Thyroid gland (tissue), 4 donors: ENCODE measurements around the gene GRIP1. TPM values are rescaled to one million over a fixed set of nuclear protein-coding genes. Genes with fewer than 3 reads are reported as not detected.

ENCODE experiments used
- DNase-seq, 2 donors: peaks; one replicate each; pipeline ENCODE4 v3.0.0-alpha.2; 2019
- H3K27ac ChIP-seq, 3 donors: fragments of 200-600 bp; sonication (generic); 1 replicate in 2 of 3; 2 replicates in 1 of 3; pipeline ENCODE4 v1.5.1; 2016 to 2019; ENCODE audit warnings: mild to moderate bottlenecking in 1 of 3, moderate library complexity in 1 of 3
- H3K27me3 ChIP-seq: fragments of 200-600 bp; sonication (generic); one replicate; pipeline ENCODE4 v1.5.1; 2019
- H3K36me3 ChIP-seq, 2 donors: fragments of 200-600 bp; sonication (generic); one replicate each; pipeline ENCODE4 v1.5.1; 2016 to 2019
- H3K4me1 ChIP-seq, 2 donors: fragments of 200-600 bp; sonication (generic); one replicate each; pipeline ENCODE4 v1.5.1; 2017 to 2019
- H3K4me3 ChIP-seq, 3 donors: fragments of 200-600 bp; sonication (generic); replicated peaks in 1 of 3; 1 replicate in 2 of 3; 2 replicates in 1 of 3; pipeline ENCODE4 v1.5.1; 2016; ENCODE audit warnings: mild to moderate bottlenecking in 1 of 3
- H3K9me3 ChIP-seq: fragments of 200-600 bp; sonication (generic); one replicate; pipeline ENCODE4 v1.5.1; 2017
- CTCF ChIP-seq, 6 experiments: fragments of 200-600 bp in 3 of 6; fragments of 450-650 bp in 3 of 6; sonication (generic) in 3 of 6; IDR thresholded peaks; one replicate each; pipeline ENCODE4 v1.5.1; 2016 to 2019; ENCODE audit warnings: antibody characterized with exemption in 6 of 6, mild to moderate bottlenecking in 2 of 6, inconsistent platforms in 1 of 6, moderate library complexity in 1 of 6
- POLR2A ChIP-seq, 2 donors: fragments of 450-650 bp; IDR thresholded peaks; one replicate each; pipeline ENCODE4 v1.6.1; 2017; ENCODE audit warnings: antibody characterized with exemption in 2 of 2, mild to moderate bottlenecking in 2 of 2, moderate library complexity in 1 of 2
- WGBS, 2 donors: methylation state at CpG; one replicate each; pipeline ENCODE4 v1.1.5; 2017; 5-methylcytosine and 5-hydroxymethylcytosine counted together
- intact Hi-C: fragments of 100-400 bp; cut with DNase I; formaldehyde crosslinking; loops from one replicate; pipeline ENCODE4 v1.15.1; 2023
- total RNA-seq, 4 donors: library from RNA; depleted of rRNA; stranded (reverse); fragments of >200 nt; gene quantifications; one replicate each; pipeline ENCODE4 v1.2.3, GENCODE V29; 2016

GRIP1 gene
- total RNA-seq, 4 donors from 2014 or later = 9.9 to 21.1 (median 15.6) TPM

DNA sequence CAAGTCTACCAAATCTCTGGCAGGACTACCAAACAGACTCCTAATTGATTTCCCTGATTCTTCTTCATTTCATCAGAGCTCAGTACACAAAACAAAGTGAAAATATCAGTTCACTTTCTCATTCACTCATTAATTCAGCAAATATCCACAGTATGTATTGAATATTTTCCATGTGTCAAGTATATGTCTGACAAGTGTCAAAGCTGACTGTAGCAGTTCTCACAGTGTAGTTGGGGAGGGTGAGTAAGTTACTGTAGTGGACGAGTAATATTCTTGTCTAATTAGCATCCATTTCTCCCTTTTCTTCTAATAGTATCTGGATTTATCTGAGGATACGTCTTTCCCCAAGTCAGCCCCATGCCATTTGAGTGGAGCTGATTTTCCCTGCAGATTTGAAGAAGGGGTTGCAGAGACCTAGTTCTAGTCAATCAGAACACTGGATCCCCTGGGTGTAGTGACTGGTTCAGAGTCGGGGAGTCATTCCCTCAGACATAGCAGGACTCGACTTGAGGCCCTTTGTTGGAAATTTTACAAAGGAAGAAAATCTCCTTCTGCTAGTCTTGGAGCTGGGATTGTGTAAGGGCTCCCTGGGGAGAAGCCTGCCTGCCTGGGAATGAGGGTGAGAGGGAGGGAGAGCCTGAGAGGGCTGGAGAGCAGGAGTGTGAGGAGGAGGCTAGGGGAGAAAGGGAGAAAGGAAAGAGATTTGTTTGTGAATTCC is 51.4 kb downstream of the GRIP1 start:
- Histone ChIP-seq H3K27me3 (no peaks in the 10 kb centered on the region), H3K27ac (no peak overlapping the region), H3K9me3 (no peaks in the 10 kb centered on the region), H3K4me3 (no peak overlapping the region), H3K36me3 (no peaks in the 10 kb centered on the region), H3K4me1 (no peaks in the 10 kb centered on the region)
- 60 to 70% methylated on average over 4 of the region's 4 CpGs for WGBS, 2 donors
- DNase-seq = no peak
- TF ChIP-seq POLR2A (IDR thresholded peaks at IDR 0.05) (no peak), CTCF (IDR thresholded peaks at IDR 0.05) (no peak)
- intact Hi-C loops = no loop called here

DNA sequence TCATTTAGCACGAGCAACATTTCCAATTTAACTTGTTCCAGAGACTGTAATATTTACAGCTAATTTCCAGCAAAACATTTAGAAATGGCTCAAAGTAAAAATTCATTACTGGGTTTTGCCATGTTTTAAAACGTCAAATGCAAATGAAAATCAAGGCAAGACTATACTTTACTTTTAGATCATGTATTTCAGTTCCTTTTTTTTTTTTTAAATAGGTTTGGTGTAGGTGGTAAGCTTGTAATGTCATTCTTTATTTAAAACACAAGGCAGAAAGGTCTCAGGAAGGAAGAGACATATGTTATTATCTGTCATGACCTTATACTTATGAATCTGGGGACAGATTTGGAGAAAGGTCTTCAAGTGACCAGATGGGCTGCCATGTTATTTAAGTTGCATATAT is 54.1 kb downstream of the GRIP1 start:
- H3K36me3 ChIP-seq = no peaks in the 10 kb centered on the region
- H3K4me3 ChIP-seq = no peak overlapping the region
- 89 to 90% methylated on average over 2 of the region's 2 CpGs for WGBS, 2 donors
- no peak overlapping the region for H3K27ac ChIP-seq
- H3K4me1 ChIP-seq = no peaks in the 10 kb centered on the region
- TF ChIP-seq POLR2A (IDR thresholded peaks at IDR 0.05) (no peak), CTCF (IDR thresholded peaks at IDR 0.05) (no peak)
- DNase-seq = no peak
- intact Hi-C loops = no loop called here
- H3K9me3 ChIP-seq = no peaks in the 10 kb centered on the region
- no peaks in the 10 kb centered on the region for H3K27me3 ChIP-seq

DNA sequence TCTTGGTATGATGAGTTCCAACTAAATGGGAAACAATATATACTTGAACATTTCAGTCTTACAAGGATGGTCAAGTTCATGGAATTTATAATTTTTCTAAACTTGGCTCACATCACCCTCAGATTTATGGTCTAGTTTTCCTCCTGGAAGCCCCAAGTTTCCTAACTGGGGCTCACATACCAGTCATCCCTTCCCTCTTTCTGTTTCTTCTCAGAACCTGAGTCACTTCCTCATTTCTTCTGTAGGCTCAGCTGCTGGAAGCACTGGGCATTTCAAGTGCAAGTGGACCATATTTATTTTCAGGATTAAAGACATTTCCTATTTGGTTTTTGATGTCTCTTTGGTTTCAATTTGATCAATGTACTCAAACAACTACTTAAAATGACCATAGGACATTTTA is 55.4 kb downstream of the GRIP1 start:
- Histone ChIP-seq H3K4me3 (no peak overlapping the region), H3K27ac (no peak overlapping the region), H3K36me3 (no peaks in the 10 kb centered on the region), H3K9me3 (no peaks in the 10 kb centered on the region), H3K27me3 (no peaks in the 10 kb centered on the region), H3K4me1 (no peaks in the 10 kb centered on the region)
- no peak for DNase-seq
- intact Hi-C loops = no loop called here
- no peak for TF ChIP-seq POLR2A (IDR thresholded peaks at IDR 0.05)
- TF ChIP-seq CTCF (IDR thresholded peaks at IDR 0.05) = no peak

DNA sequence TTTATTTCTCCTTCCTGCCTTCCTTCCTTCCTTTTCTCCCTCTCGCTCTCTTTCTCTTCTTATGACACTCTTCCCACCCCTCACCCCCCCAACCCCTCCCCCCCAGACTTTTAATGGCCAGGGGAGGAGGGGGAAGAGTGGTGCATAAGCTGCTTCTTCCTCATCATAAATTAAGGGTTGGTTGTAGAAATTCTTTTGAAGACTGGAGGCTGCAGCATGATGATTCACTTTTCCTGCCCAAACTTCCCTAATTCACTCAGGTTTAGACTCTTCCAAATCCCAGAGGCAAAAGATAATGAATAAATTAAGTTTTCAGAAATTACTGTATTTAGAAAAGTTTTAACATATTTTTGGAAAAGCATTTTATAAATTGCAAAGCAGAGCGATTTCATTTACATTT is 58.2 kb downstream of the GRIP1 start:
- WGBS, 2 donors = 68 to 78% methylated on average over 2 of the region's 2 CpGs
- no peaks in the 10 kb centered on the region for H3K36me3 ChIP-seq
- no peak overlapping the region for H3K4me3 ChIP-seq
- H3K27ac ChIP-seq = no peak overlapping the region
- DNase-seq = no peak
- H3K4me1 ChIP-seq = no peaks in the 10 kb centered on the region
- TF ChIP-seq POLR2A (IDR thresholded peaks at IDR 0.05) (no peak), CTCF (IDR thresholded peaks at IDR 0.05) (no peak)
- intact Hi-C loops = no loop called here
- no peaks in the 10 kb centered on the region for H3K9me3 ChIP-seq
- no peaks in the 10 kb centered on the region for H3K27me3 ChIP-seq

DNA sequence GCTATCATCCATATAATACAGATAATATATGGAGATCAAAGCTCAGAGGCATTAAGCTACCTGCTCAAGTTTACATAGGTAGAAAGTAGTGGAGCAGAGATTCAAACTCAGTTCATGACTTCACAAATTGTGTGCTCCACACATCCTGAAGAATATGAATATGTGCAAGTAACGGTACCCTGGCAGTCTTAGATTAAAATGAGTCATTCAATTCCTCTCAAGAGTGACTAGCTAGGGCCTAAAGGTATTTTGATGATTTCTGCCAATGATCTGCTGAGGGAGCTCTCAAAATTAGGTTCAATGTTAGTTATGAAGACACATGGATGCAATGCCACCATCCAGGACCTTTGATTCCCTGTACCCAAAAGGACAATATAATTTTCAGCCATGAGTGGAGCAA is 58.9 kb downstream of the GRIP1 start:
- Histone ChIP-seq H3K36me3 (no peaks in the 10 kb centered on the region), H3K4me3 (no peak overlapping the region), H3K27me3 (no peaks in the 10 kb centered on the region), H3K4me1 (no peaks in the 10 kb centered on the region), H3K27ac (no peak overlapping the region), H3K9me3 (no peaks in the 10 kb centered on the region)
- TF ChIP-seq CTCF (IDR thresholded peaks at IDR 0.05) (no peak), POLR2A (IDR thresholded peaks at IDR 0.05) (no peak)
- intact Hi-C loops = no loop called here
- WGBS, 2 donors = 68 to 93% methylated on average over 1 of the region's 1 CpG
- no peak for DNase-seq
